GM19351 (cell line): ENCODE measurements around the gene AKNA.
"Not testable (repeated sequence)": the region's sequence is repeated elsewhere in the genome, so short reads cannot be mapped to it uniquely, and the experiment has no call there.

Experiments
- ATAC-seq: cut with Tn5 transposase; IDR thresholded peaks from one replicate; pipeline ENCODE4 v1.9.1; 2021; ENCODE audit warnings: mild to moderate bottlenecking, moderate library complexity; ENCODE audit not compliant: unreplicated experiment

AKNA gene

GRCh38 chr9:114341991-114342390 is 45.8 kb downstream of the AKNA start:
- no peak for ATAC-seq

DNA sequence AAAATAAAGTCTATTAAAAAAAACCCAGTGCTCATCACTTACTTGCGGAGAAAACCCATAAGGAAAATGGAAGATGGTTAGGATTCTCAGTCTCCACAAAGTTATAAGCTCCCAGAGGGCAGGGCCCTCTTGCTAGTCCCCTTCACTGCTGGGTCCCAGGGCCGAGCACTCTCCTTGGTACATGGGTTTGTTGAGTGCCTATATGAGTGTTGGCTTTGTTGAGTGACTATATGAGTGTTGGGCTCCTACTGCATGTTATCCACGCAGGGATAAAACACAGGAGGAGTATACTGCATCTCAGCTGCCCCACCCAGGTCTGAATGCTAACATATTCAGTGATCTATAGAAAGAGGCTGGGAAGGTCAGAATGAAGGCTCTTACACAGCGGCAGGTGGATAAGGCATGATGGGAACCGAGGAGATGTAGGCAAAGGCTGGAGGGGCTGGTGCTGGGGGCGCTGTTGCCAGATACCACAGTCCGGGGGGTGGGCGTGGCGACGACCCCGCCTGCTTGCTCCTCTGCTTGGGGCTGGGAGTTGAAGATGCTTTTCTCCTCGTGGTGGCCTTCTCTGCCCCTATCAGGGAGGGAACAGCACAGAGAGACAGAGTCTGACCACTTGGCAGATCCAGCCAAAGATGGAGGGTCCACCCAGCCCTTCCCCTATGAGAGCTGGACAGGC is 46.5 kb downstream of the AKNA start:
- ATAC-seq: no peak

DNA sequence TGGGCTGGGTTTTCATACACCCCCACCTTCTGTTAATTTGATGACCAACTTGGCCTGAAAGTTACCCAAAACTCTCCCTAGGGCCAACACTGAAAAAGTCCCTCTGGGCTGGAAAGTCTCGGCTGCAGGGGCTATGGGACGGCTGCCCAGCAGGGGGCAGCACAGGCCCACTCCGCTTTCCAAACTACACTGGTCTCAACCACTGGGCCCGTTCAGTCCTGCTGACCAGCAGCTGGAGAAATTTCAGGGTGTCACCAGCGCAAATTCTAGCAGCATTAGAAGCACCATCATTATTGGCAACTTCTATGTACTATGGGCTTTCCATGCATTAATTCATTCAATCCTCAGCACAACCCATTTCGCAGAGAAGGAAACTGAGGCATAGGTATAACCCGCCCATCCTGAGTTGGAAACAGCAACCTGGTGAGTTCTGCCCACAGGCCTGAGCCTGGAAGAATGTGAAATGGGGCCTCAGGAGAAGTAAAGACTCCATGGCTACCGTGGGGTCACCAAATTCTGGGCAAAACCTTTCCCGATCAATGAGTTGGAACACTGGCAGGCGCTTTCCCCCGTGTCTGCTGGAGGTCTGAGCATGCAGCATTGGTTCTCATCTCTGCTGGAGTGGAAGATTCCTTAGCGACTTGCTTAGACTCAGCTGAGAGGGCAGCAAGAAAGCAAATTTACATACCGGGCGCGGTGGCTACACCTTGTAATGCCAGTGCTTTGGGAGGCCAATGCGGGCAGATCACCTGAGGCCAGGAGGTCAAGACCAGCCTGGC is 48.5 kb downstream of the AKNA start:
- peak; percentile 88 for ATAC-seq

DNA sequence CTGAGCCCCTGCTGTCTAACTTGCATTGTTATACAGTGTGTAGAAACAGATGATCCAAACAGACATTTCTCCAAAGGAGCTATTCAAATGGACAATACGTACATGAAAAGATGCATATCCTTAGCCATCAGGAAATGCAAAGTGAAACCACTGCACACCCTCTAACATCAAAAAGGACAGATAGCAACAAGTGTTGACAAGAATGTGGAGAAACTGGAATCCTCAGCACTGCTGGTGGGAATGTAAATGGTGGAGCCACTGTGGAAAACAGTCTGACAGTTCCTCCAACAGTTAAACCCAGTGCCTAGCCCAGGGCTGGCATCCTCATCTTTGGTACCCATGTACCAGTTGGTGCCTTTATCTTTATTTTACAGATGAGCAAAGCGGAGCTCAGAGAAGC is 49.6 kb downstream of the AKNA start:
- ATAC-seq: no peak

- ATAC-seq: no peak
Measured at GRCh38 chr9:114336699-114337395, 50.9 kb downstream of the AKNA start.

DNA sequence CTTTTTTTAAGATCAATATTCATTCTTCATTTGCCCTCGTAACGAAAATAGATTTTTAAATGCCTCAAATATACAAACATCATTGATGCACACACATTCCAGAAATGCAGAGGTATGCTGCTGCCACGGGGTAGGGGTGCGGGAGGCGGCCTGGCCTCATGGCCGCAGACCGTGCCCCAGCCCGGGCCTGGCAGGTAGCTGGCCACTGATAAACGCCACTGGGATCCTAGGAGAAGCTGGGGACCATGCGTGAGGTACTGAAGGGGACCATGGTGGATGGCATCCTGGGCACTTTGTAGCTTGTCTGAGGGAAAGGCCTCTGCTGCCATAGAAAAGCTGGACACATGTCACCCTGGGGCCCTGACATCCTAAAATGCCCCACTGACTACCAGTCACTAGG is 51.6 kb downstream of the AKNA start:
- ATAC-seq: no peak

DNA sequence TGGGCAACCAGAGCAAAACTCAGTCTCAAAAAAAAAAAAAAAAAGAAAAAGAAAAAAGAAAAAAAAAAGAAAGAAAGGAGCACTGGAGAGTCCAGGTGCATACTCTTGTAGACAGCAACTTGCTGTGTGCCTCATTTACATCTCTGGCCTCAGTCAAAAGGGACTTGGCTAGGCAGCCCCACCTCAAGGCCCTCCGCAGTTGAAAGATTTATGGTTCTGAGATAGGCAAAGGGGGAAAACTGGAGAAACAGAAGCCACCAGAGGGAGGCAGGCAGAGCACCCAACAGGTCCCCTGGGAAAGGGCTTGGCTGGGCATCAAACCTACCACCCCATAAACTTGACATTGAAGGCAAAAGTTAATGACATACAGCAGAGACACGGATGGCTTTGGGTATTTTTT is 52.0 kb downstream of the AKNA start:
- no peak for ATAC-seq

- no peak for ATAC-seq
Measured at GRCh38 chr9:114334490-114334889, 53.3 kb downstream of the AKNA start.

GRCh38 chr9:114333718-114334117 is 54.1 kb downstream of the AKNA start:
- not testable (repeated sequence) for ATAC-seq

- not testable (repeated sequence) for ATAC-seq
Measured at GRCh38 chr9:114332474-114333040, 55.2 kb downstream of the AKNA start.

- not testable (repeated sequence) for ATAC-seq
Measured at GRCh38 chr9:114331229-114332195, 56.3 kb downstream of the AKNA start.

DNA sequence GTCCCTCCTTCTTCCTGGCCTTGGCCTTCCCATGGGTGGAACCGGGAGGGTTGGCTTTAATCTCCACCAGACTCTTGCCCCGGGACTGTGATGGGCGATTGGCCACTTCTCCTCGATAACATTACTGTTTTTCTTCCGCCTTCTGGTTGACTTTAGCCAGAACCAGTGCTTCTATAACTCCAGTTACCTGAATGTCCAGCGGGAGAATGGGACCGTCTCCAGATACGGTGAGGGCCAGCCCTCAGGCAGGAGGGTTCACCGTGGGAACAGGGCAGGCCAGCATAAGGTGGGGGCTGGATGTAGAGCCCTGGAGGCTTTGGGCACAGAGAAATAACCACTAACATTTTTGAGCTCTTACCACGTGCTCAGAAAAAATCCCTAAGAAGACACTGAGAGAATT is 57.1 kb downstream of the AKNA start:
- ATAC-seq: no peak

GRCh38 chr9:114329625-114330022 is 58.2 kb downstream of the AKNA start, which contains the start of gene ORM2:
ORM2 (plus strand) TSS chr9:114329869; CDS start chr9:114329905, 36 bp downstream.
- not testable (repeated sequence) for ATAC-seq

- ATAC-seq: not testable (repeated sequence)
Measured at GRCh38 chr9:114328937-114329624, 58.7 kb downstream of the AKNA start.

GRCh38 chr9:114328357-114328820 is 59.4 kb downstream of the AKNA start:
- ATAC-seq: not testable (repeated sequence)

DNA sequence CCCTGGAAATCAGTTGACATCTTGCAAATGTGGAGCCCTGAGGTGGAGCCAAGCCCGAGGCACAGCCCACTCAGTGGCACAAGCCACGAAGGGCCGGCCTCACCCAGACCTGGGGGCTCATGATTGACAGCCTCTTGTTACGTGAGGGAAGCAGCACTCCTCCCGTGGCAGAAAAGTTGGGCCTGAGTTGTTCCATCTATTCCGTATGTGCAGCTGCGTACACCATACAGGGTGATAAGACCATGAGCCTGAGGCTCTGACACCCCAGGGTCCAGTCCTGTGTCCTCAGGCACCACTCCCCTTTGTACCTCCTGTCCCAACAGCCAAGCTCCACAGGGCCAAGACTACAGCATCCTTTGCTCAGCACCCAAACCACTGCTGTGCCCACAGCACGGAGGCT is 60.0 kb downstream of the AKNA start:
- ATAC-seq: no peak

- not testable (repeated sequence) for ATAC-seq
Measured at GRCh38 chr9:114325684-114326254, 62.0 kb downstream of the AKNA start.

DNA sequence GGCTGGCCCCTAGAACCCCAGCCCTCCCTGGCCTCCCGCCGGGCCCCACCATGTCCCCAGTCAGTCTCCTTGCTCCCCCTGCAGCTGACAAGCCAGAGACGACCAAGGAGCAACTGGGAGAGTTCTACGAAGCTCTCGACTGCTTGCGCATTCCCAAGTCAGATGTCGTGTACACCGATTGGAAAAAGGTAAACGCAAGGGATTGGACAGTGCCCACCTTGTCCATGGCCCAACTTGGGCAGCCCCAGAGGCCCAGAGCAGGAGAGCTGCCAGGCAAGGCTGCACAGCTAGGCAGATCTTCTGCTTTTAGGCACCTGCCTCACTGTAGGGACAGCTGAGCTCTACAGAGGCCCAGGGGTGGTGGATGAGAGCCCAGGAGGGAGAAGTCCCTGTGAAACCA is 62.8 kb downstream of the AKNA start:
- ATAC-seq: not testable (repeated sequence)

GRCh38 chr9:114324492-114324891 is 63.3 kb downstream of the AKNA start:
- no peak for ATAC-seq
